C4-2B (cell line): ENCODE data around the gene REV3L.

ENCODE experiments used
- CTCF ChIP-seq: fragments of 450-650 bp; conservative IDR thresholded peaks from 2 replicates; pipeline ENCODE4 v1.5.1; 2017; ENCODE audit warnings: mild to moderate bottlenecking
- ZFX ChIP-seq: fragments of 450-650 bp; IDR thresholded peaks from 2 replicates; pipeline ENCODE4 v1.6.1; 2017

- TF ChIP-seq CTCF (no peak), ZFX (no peak)
Measured at GRCh38 chr6:111358454-111358853, 124.6 kb downstream of the REV3L start.
